HCT116 (cell line): ENCODE results near the gene ISCA2. TPM values are rescaled to one million over a fixed set of nuclear protein-coding genes. Genes with fewer than 3 reads are reported as not detected.

Experiments used
- ATAC-seq: fragments of 200-7000 bp; cut with Tn5 transposase; 2 replicates; pipeline ENCODE4 v1.9.1; 2020; ENCODE audit warnings: mild to moderate bottlenecking, moderate library complexity
- BruUV-seq: library from RNA; stranded (reverse); fragments of 400-500 nt; replicated peaks from 2 replicates; lab custom pipeline; 2021; lab: Mats Ljungman, UMichigan
- CTCF ChIA-PET: fragments of 300-600 bp; sonication (Branson Sonifier 250); formaldehyde crosslinking; loops from one replicate; lab custom pipeline; 2021; ENCODE audit warnings: antibody characterized with exemption; lab: Charles Lee
- POLR2A ChIA-PET: fragments of 300-600, 350-600 bp; sonication (Branson Sonifier 250); formaldehyde crosslinking; loops from one replicate; lab custom pipeline; 2021; ENCODE audit warnings: antibody characterized with exemption; lab: Charles Lee
- RAD21 ChIA-PET, 2 experiments: fragments of 300-600 bp; sonication (Branson Sonifier 250); formaldehyde crosslinking; loops; one replicate each; lab custom pipeline; 2023; ENCODE audit warnings: low total read pairs in 2 of 2; ENCODE audit not compliant: uncharacterized antibody in 2 of 2, unreplicated experiment in 2 of 2, low non-redundant PET in 1 of 2; lab: Charles Lee
- DNase-seq: peaks from one replicate; pipeline ENCODE4 v3.0.0-alpha.2; 2010; ENCODE audit warnings: low read depth, low spot score
- H2AFZ ChIP-seq: fragments of 200-600 bp; shearing (Covaris generic), sonication (generic); 2 replicates; pipeline ENCODE4 v1.6.1; 2017; ENCODE audit warnings: low read depth, mixed run types, mixed read lengths, antibody characterized with exemption, low read length; ENCODE audit not compliant: poor library complexity, severe bottlenecking
- H3K27ac ChIP-seq: 2 replicates; pipeline ENCODE4 v1.5.1; 2012; ENCODE audit warnings: low read depth, low read length
- H3K27me3 ChIP-seq: fragments of 200-600 bp; sonication (generic); 2 replicates; pipeline ENCODE4 v1.6.1; 2016; ENCODE audit warnings: mixed run types, low read length, mixed read lengths; ENCODE audit not compliant: insufficient read depth
- H3K36me3 ChIP-seq, 2 experiments: fragments of 200-500 bp in 1 of 2; fragments of 200-600 bp in 1 of 2; sonication (Bioruptor generic) in 1 of 2; sonication (generic) in 1 of 2; 2 replicates each; pipeline versions ENCODE4 v1.5.1 to v1.6.1; 2014 to 2016; ENCODE audit warnings: low read length in 2 of 2, inconsistent platforms in 1 of 2, mixed read lengths in 1 of 2, mixed run types in 1 of 2; ENCODE audit not compliant: insufficient read depth in 2 of 2, control insufficient read depth in 1 of 2
- H3K4me1 ChIP-seq, 2 experiments: fragments of 200-600 bp in 1 of 2; sonication (generic) in 1 of 2; 2 replicates each; pipeline versions ENCODE4 v1.5.1 to v1.6.1; 2012 to 2017; ENCODE audit warnings: low read length in 2 of 2, inconsistent platforms in 1 of 2, mild to moderate bottlenecking in 1 of 2, mixed read lengths in 1 of 2, mixed run types in 1 of 2, moderate library complexity in 1 of 2; ENCODE audit not compliant: insufficient read depth in 2 of 2, control insufficient read depth in 1 of 2
- H3K4me2 ChIP-seq: fragments of 200-600 bp; sonication (generic); 2 replicates; pipeline ENCODE4 v1.6.1; 2017; ENCODE audit warnings: mixed run types, low read length, mixed read lengths
- H3K4me3 ChIP-seq, 2 experiments: fragments of 200-600 bp in 1 of 2; sonication (generic) in 1 of 2; replicated peaks in 1 of 2; 2 replicates each; pipeline ENCODE4 v1.5.1; 2011 to 2016; ENCODE audit warnings: low read length in 2 of 2, control low read depth in 1 of 2, low read depth in 1 of 2, mild to moderate bottlenecking in 1 of 2, mixed read lengths in 1 of 2, mixed run types in 1 of 2
- H3K79me2 ChIP-seq: fragments of 200-600 bp; sonication (generic); 2 replicates; pipeline ENCODE4 v1.6.1; 2017; ENCODE audit warnings: mild to moderate bottlenecking, mixed run types, low read length, moderate library complexity, mixed read lengths; ENCODE audit not compliant: insufficient read depth
- H3K9ac ChIP-seq: fragments of 200-600 bp; sonication (generic); 2 replicates; pipeline ENCODE4 v1.6.1; 2016; ENCODE audit warnings: low read length, mixed read lengths
- H3K9me2 ChIP-seq: fragments of 200-600 bp; sonication (generic), shearing (Covaris generic); 2 replicates; pipeline ENCODE4 v1.6.1; 2017; ENCODE audit warnings: mixed run types, mild to moderate bottlenecking, moderate library complexity; ENCODE audit not compliant: insufficient read depth
- H3K9me3 ChIP-seq, 2 experiments: fragments of 200-500 bp in 1 of 2; fragments of 200-600 bp in 1 of 2; sonication (Bioruptor generic) in 1 of 2; sonication (generic) in 1 of 2; 2 replicates each; pipeline ENCODE4 v1.6.1; 2014 to 2017; ENCODE audit warnings: low read length in 2 of 2, mixed read lengths in 2 of 2, inconsistent platforms in 1 of 2, low read depth in 1 of 2, mild to moderate bottlenecking in 1 of 2, mixed run types in 1 of 2, moderate library complexity in 1 of 2; ENCODE audit not compliant: control insufficient read depth in 1 of 2, insufficient read depth in 1 of 2
- H4K20me1 ChIP-seq: fragments of 200-600 bp; sonication (generic), shearing (Covaris generic); 2 replicates; pipeline ENCODE4 v1.6.1; 2017; ENCODE audit warnings: mixed run types, mild to moderate bottlenecking, moderate library complexity; ENCODE audit not compliant: insufficient read depth
- EGR1 ChIP-seq: IDR thresholded peaks from 2 replicates; pipeline ENCODE4 v1.6.1; 2012; ENCODE audit warnings: low read depth
- ELF1 ChIP-seq: IDR thresholded peaks from 2 replicates; pipeline ENCODE4 v1.6.1; 2012; ENCODE audit warnings: low read depth, borderline replicate concordance
- EZH2 ChIP-seq: fragments of 200-600 bp; sonication (generic); IDR thresholded peaks from 2 replicates; pipeline ENCODE4 v1.6.1; 2017; ENCODE audit warnings: antibody characterized with exemption, mixed run types
- JUND ChIP-seq: IDR thresholded peaks from 2 replicates; pipeline ENCODE4 v1.6.1; 2012
- RAD21 ChIP-seq: IDR thresholded peaks from 2 replicates; pipeline ENCODE4 v1.6.1; 2012; ENCODE audit warnings: low read depth, mild to moderate bottlenecking
- SIN3A ChIP-seq: IDR thresholded peaks from 2 replicates; pipeline ENCODE4 v1.6.1; 2012; ENCODE audit warnings: low read depth
- SRF ChIP-seq: IDR thresholded peaks from 2 replicates; pipeline ENCODE4 v1.6.1; 2012; ENCODE audit warnings: low read depth
- TCF7L2 ChIP-seq: IDR thresholded peaks from 2 replicates; pipeline ENCODE4 v1.7.0; 2011; ENCODE audit warnings: borderline replicate concordance, inconsistent platforms; ENCODE audit not compliant: insufficient read depth, insufficient read length; ENCODE audit errors: extremely low read depth
- ZFX ChIP-seq: fragments of 450-650 bp; IDR thresholded peaks from 2 replicates; pipeline ENCODE4 v1.6.1; 2017
- ZNF274 ChIP-seq: fragments of 200-500 bp; sonication (Bioruptor generic); IDR thresholded peaks from 2 replicates; pipeline ENCODE4 v1.6.1; 2014; ENCODE audit warnings: mild to moderate bottlenecking, low read depth, low read length, inconsistent platforms
- intact Hi-C: fragments of 100-400 bp; cut with micrococcal nuclease; formaldehyde crosslinking; loops from 2 replicates; pipeline ENCODE4 v1.10.0; 2022
- total RNA-seq: library from RNA; stranded (reverse); gene quantifications from one replicate; pipeline ENCODE4 v1.2.1, GENCODE V29; 2021; ENCODE audit not compliant: unreplicated experiment
- TF ChIP-seq, protein P1 (sequence below): IDR thresholded peaks from 2 replicates; pipeline ENCODE4 v1.6.1; 2012
- TF ChIP-seq, protein P2 (sequence below): IDR thresholded peaks from 2 replicates; pipeline ENCODE4 v1.6.1; 2011; ENCODE audit warnings: mild to moderate bottlenecking, low read length, moderate library complexity; ENCODE audit not compliant: insufficient replicate concordance; ENCODE audit errors: extremely low read depth

ISCA2 gene
- total RNA-seq, 1 experiment from 2014 or later, result 27.5 TPM

- no peaks in the 10 kb centered on the region for H4K20me1 ChIP-seq
- no peaks in the 10 kb centered on the region for H3K9me2 ChIP-seq
- no peak overlapping the region for H3K9ac ChIP-seq
- H3K36me3 ChIP-seq, result no peaks in the 10 kb centered on the region
- no peaks in the 10 kb centered on the region for H3K4me1 ChIP-seq
- POLR2A ChIA-PET, result no interaction called here
- ATAC-seq (no peak), DNase-seq (no peak)
- no TSS peak for BruUV-seq
- TF ChIP-seq ZFX, result no peak
- no peak for TF ChIP-seq EGR1
- no peak for TF ChIP-seq SRF
- no peak for TF ChIP-seq ELF1
- TF ChIP-seq EZH2, result no peak
- TF ChIP-seq RAD21, result no peak
- TF ChIP-seq SIN3A, result no peak
- no peak for TF ChIP-seq TCF7L2
- CTCF ChIA-PET, result no interaction called here
- H3K9me3 ChIP-seq, result no peaks in the 10 kb centered on the region
- RAD21 ChIA-PET, result no interaction called here
- H2AFZ ChIP-seq, result no peak overlapping the region
- no peaks in the 10 kb centered on the region for H3K79me2 ChIP-seq
- intact Hi-C loops, result no loop called here
- no peak overlapping the region for H3K4me2 ChIP-seq
- no peak overlapping the region for H3K27ac ChIP-seq
- H3K27me3 ChIP-seq, result no peaks in the 10 kb centered on the region
- no peak overlapping the region for H3K4me3 ChIP-seq
These were observed 51.8 kb downstream of the ISCA2 start for GRCh38 chr14:74545386-74545785.

DNA sequence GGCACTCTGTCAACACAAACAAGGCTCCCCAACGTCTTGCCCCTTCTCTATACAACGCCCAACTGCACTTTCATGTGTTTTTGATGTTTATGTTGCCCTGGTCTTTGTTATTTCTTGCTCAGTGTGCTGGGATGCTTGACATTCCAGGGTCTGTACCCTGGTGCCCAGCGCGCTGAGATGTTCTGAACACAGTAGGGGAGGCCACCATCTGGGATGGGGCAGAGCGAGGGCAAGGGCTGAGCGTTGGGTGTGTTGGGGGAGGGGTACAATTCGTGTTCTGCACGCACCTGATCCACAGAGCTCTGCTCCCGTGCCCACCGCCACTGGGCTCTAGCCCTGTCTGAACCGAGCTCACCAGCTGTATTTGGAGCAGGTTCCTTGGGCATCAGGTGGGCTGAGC is 52.9 kb downstream of the ISCA2 start:
- H3K9ac ChIP-seq, result no peak overlapping the region
- ChIA-PET CTCF (no interaction called here), RAD21 (no interaction called here), POLR2A (interaction anchor here (1.1 kb wide), 1 partner anchor 9 kb away, joined by 3 read pairs; no protein-coding TSS in a partner anchor)
- no peak overlapping the region for H2AFZ ChIP-seq
- ATAC-seq (no peak), DNase-seq (no peak)
- no TSS peak for BruUV-seq
- TF ChIP-seq ELF1 (no peak), ZNF274 (no peak), SRF (no peak), SIN3A (no peak), JUND (no peak), EGR1 (no peak)
- TF ChIP-seq, protein P1, sequence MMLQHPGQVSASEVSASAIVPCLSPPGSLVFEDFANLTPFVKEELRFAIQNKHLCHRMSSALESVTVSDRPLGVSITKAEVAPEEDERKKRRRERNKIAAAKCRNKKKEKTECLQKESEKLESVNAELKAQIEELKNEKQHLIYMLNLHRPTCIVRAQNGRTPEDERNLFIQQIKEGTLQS, result no peak
- TF ChIP-seq, protein P2, sequence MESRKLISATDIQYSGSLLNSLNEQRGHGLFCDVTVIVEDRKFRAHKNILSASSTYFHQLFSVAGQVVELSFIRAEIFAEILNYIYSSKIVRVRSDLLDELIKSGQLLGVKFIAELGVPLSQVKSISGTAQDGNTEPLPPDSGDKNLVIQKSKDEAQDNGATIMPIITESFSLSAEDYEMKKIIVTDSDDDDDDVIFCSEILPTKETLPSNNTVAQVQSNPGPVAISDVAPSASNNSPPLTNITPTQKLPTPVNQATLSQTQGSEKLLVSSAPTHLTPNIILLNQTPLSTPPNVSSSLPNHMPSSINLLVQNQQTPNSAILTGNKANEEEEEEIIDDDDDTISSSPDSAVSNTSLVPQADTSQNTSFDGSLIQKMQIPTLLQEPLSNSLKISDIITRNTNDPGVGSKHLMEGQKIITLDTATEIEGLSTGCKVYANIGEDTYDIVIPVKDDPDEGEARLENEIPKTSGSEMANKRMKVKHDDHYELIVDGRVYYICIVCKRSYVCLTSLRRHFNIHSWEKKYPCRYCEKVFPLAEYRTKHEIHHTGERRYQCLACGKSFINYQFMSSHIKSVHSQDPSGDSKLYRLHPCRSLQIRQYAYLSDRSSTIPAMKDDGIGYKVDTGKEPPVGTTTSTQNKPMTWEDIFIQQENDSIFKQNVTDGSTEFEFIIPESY, result no peak
- no peaks in the 10 kb centered on the region for H3K79me2 ChIP-seq
- H3K9me3 ChIP-seq, result no peaks in the 10 kb centered on the region
- intact Hi-C loops, result no loop called here
- no peak overlapping the region for H3K4me3 ChIP-seq
- no peaks in the 10 kb centered on the region for H4K20me1 ChIP-seq
- no peak overlapping the region for H3K4me2 ChIP-seq
- H3K36me3 ChIP-seq, result no peaks in the 10 kb centered on the region
- H3K9me2 ChIP-seq, result no peaks in the 10 kb centered on the region
- no peak overlapping the region for H3K27ac ChIP-seq
- H3K4me1 ChIP-seq, result no peaks in the 10 kb centered on the region
- no peaks in the 10 kb centered on the region for H3K27me3 ChIP-seq
